Measurements from ENCODE around the gene GPRC5D. TPM values are rescaled to one million over a fixed set of nuclear protein-coding genes. Genes with fewer than 3 reads are reported as not detected.

Gene GPRC5D
- total and polyA plus RNA-seq, 7 donors = not detected

DNA sequence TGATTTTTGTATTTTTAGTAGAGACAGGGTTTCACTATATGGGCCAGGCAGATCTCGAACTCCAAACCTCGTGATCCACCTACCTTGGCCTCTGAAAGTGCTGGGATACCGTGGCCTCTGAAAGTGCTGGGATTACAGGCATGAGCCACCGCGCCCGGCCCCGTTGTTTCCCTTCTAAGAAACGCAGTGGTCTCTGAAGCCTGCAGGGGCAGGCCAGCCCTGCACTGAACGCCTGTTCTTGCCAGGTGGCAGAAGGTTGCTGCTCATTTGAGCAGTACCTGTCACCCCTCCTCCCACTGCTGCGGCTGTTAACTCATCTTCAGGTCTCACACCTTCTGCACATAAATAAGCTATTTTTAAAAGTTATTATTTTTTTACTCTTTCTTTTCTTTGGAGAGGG, 36.3 kb downstream of the GPRC5D start:
- DNase-seq (no peak), ATAC-seq (no peak)
- Histone ChIP-seq H3K4me1 (no peaks in the 10 kb centered on the region), H3K36me3 (ENCODE audit: insufficient read depth in 1 of 2, low read depth in 1 of 2) (no peaks in the 10 kb centered on the region), H3K27me3 (ENCODE audit: insufficient read depth in 3 of 3, low read length in 2 of 3) (no peaks in the 10 kb centered on the region), H3K9me3 (no peaks in the 10 kb centered on the region), H3K4me3 (no peak overlapping the region), H3K27ac (no peak overlapping the region)
- WGBS, 3 donors = 76 to 83% (median 82%) methylated on average over 10 of the region's 10 CpGs
- TF ChIP-seq, protein P1, sequence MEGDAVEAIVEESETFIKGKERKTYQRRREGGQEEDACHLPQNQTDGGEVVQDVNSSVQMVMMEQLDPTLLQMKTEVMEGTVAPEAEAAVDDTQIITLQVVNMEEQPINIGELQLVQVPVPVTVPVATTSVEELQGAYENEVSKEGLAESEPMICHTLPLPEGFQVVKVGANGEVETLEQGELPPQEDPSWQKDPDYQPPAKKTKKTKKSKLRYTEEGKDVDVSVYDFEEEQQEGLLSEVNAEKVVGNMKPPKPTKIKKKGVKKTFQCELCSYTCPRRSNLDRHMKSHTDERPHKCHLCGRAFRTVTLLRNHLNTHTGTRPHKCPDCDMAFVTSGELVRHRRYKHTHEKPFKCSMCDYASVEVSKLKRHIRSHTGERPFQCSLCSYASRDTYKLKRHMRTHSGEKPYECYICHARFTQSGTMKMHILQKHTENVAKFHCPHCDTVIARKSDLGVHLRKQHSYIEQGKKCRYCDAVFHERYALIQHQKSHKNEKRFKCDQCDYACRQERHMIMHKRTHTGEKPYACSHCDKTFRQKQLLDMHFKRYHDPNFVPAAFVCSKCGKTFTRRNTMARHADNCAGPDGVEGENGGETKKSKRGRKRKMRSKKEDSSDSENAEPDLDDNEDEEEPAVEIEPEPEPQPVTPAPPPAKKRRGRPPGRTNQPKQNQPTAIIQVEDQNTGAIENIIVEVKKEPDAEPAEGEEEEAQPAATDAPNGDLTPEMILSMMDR (IDR thresholded peaks at IDR 0.05) = no peak
- intact Hi-C loops (cut with DNase I) = loop anchor here (1.0 to 10.0 kb wide), 7 partner anchors 67 to 319 kb away; partner anchors contain the start of gene FAM234B (in 1 of the 2)

GRCh38 chr12:12912711-12913110, 39.3 kb downstream of the GPRC5D start:
- H3K4me3 ChIP-seq = no peak overlapping the region
- H3K9me3 ChIP-seq = no peaks in the 10 kb centered on the region
- H3K36me3 ChIP-seq (ENCODE audit: insufficient read depth in 1 of 2, low read depth in 1 of 2) = no peaks in the 10 kb centered on the region
- H3K27me3 ChIP-seq (ENCODE audit: insufficient read depth in 3 of 3, low read length in 2 of 3) = no peaks in the 10 kb centered on the region
- intact Hi-C loops (cut with DNase I) = loop anchor here in 1 of 2 donors (10.0 kb wide), 2 partner anchors 132 to 182 kb away; partner anchors contain the start of gene FAM234B
- TF ChIP-seq, protein P1 (IDR thresholded peaks at IDR 0.05) = no peak
- H3K27ac ChIP-seq = no peak overlapping the region
- DNase-seq (no peak), ATAC-seq (no peak)
- 93 to 96% (median 95%) methylated on average over 5 of the region's 5 CpGs for WGBS, 3 donors
- no peaks in the 10 kb centered on the region for H3K4me1 ChIP-seq

DNA sequence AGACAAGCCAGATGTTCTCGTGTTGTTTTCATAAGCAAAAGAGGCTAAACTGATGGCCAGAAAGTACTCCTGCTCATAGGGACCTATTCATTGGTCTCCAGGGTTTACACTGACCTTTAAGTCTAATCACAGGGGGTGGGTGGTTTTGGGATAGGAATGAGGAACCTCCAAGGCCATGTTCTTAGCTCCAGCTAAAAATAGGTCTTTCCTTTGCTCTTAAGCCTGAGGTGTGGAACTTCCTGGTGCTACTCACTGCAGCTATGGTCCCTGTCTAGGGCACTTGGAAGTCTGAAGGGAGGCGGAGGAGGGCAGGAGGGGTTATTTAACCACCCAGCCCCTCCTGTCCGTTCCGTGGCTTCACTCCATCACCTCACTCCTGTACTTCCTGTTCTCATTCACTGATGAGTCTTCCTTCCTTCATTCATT, 42.0 kb downstream of the GPRC5D start:
- ATAC-seq (peak in 1 of 4 donors; percentile 25), DNase-seq (no peak)
- no peaks in the 10 kb centered on the region for H3K27me3 ChIP-seq (ENCODE audit: insufficient read depth in 3 of 3, low read length in 2 of 3)
- H3K4me1 ChIP-seq = no peaks in the 10 kb centered on the region
- 62 to 63% (median 63%) methylated on average over 4 of the region's 4 CpGs for WGBS, 3 donors
- no peak overlapping the region for H3K27ac ChIP-seq
- intact Hi-C loops (cut with DNase I) = loop anchor here in 1 of 2 donors (10.0 kb wide), 2 partner anchors 135 to 185 kb away; partner anchors contain the start of gene FAM234B
- no peaks in the 10 kb centered on the region for H3K36me3 ChIP-seq (ENCODE audit: insufficient read depth in 1 of 2, low read depth in 1 of 2)
- no peaks in the 10 kb centered on the region for H3K9me3 ChIP-seq
- TF ChIP-seq, protein P1 (IDR thresholded peaks at IDR 0.05) = no peak
- H3K4me3 ChIP-seq = no peak overlapping the region

GRCh38 chr12:12909228-12909994, 42.6 kb downstream of the GPRC5D start:
- Histone ChIP-seq H3K9me3 (no peaks in the 10 kb centered on the region), H3K4me3 (no peak overlapping the region), H3K4me1 (no peaks in the 10 kb centered on the region), H3K27me3 (ENCODE audit: insufficient read depth in 3 of 3, low read length in 2 of 3) (no peaks in the 10 kb centered on the region), H3K36me3 (ENCODE audit: insufficient read depth in 1 of 2, low read depth in 1 of 2) (no peaks in the 10 kb centered on the region), H3K27ac (no peak overlapping the region)
- TF ChIP-seq, protein P1 (IDR thresholded peaks at IDR 0.05) = no peak
- ATAC-seq (peak in 1 of 4 donors; percentile 8), DNase-seq (no peak)
- intact Hi-C loops (cut with DNase I) = no loop called here
- 67 to 76% (median 71%) methylated on average over 4 of the region's 4 CpGs for WGBS, 3 donors

Measured in psoas muscle (tissue), 8 donors.